HL-60 (cell line): ENCODE data around the gene ZNF865.
A peak's percentile ranks its signal among the peaks of the same experiment; 100 is the strongest.

Experiments
- DNase-seq, 2 experiments: peaks; one replicate each; pipeline ENCODE4 v3.0.0-alpha.2; 2010 to 2020; ENCODE audit warnings: low read depth in 1 of 2, low spot score in 1 of 2
- H3K27ac ChIP-seq: fragments of 250-450 bp; sonication (Bioruptor Pico); replicated peaks from 2 replicates; pipeline ENCODE4 v1.5.1; 2020; ENCODE audit warnings: mild to moderate bottlenecking, moderate library complexity
- H3K27me3 ChIP-seq: fragments of 250-450 bp; sonication (Bioruptor Pico); 2 replicates; pipeline ENCODE4 v1.5.1; 2021; ENCODE audit warnings: mild to moderate bottlenecking, moderate library complexity; ENCODE audit not compliant: insufficient read depth, poor library complexity, severe bottlenecking
- H3K4me3 ChIP-seq: replicated peaks from 2 replicates; pipeline ENCODE4 v1.5.1; 2011; ENCODE audit warnings: mild to moderate bottlenecking, control low read depth, low read length; ENCODE audit not compliant: insufficient read depth
- GABPA ChIP-seq: IDR thresholded peaks from 2 replicates; pipeline ENCODE4 v1.6.1; 2012; ENCODE audit warnings: low read depth
- POLR2AphosphoS5 ChIP-seq: IDR thresholded peaks from 2 replicates; pipeline ENCODE4 v1.6.1; 2012; ENCODE audit warnings: low read depth
- SPI1 ChIP-seq: IDR thresholded peaks from 2 replicates; pipeline ENCODE4 v1.6.1; 2012; ENCODE audit warnings: low read depth, mild to moderate bottlenecking, borderline replicate concordance
- TF ChIP-seq, protein P1 (sequence below): IDR thresholded peaks from 2 replicates; pipeline ENCODE4 v1.6.1; 2012; ENCODE audit warnings: low read depth; ENCODE audit not compliant: insufficient replicate concordance
- TF ChIP-seq, protein P2 (sequence below): IDR thresholded peaks from one replicate; pipeline ENCODE4 v1.5.1; 2011; ENCODE audit warnings: low read length, control low read depth, inconsistent platforms; ENCODE audit not compliant: insufficient read depth

Gene ZNF865

DNA sequence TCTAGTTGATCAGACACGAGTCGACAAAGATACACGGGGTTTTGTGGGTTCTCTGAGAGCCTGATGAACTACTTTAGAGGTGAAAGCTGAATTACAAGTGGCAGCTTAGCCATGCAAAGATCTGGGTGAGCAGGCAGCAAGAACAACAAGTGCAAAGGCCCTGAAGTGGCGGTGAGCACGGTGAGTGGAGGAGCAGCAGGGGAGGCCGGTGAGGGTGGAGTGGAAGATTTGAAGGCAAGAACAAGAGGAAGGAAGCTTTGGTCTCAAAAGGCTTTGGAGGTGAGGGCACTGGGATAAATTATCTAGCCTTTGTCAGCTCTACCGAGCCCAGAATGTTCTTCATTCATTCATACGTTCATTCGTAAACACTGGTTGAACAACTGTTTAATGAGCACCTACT, 1.4 kb downstream of the ZNF865 start:
- Histone ChIP-seq H3K27me3 (no peaks in the 10 kb centered on the region), H3K4me3 (peak overlapping the region; percentile 88), H3K27ac (peak overlapping the region; percentile 87)
- no peak for TF ChIP-seq SPI1
- TF ChIP-seq, protein P1, sequence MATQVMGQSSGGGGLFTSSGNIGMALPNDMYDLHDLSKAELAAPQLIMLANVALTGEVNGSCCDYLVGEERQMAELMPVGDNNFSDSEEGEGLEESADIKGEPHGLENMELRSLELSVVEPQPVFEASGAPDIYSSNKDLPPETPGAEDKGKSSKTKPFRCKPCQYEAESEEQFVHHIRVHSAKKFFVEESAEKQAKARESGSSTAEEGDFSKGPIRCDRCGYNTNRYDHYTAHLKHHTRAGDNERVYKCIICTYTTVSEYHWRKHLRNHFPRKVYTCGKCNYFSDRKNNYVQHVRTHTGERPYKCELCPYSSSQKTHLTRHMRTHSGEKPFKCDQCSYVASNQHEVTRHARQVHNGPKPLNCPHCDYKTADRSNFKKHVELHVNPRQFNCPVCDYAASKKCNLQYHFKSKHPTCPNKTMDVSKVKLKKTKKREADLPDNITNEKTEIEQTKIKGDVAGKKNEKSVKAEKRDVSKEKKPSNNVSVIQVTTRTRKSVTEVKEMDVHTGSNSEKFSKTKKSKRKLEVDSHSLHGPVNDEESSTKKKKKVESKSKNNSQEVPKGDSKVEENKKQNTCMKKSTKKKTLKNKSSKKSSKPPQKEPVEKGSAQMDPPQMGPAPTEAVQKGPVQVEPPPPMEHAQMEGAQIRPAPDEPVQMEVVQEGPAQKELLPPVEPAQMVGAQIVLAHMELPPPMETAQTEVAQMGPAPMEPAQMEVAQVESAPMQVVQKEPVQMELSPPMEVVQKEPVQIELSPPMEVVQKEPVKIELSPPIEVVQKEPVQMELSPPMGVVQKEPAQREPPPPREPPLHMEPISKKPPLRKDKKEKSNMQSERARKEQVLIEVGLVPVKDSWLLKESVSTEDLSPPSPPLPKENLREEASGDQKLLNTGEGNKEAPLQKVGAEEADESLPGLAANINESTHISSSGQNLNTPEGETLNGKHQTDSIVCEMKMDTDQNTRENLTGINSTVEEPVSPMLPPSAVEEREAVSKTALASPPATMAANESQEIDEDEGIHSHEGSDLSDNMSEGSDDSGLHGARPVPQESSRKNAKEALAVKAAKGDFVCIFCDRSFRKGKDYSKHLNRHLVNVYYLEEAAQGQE: no peak
- no peak for TF ChIP-seq POLR2AphosphoS5
- TF ChIP-seq GABPA: no peak
- TF ChIP-seq, protein P2, sequence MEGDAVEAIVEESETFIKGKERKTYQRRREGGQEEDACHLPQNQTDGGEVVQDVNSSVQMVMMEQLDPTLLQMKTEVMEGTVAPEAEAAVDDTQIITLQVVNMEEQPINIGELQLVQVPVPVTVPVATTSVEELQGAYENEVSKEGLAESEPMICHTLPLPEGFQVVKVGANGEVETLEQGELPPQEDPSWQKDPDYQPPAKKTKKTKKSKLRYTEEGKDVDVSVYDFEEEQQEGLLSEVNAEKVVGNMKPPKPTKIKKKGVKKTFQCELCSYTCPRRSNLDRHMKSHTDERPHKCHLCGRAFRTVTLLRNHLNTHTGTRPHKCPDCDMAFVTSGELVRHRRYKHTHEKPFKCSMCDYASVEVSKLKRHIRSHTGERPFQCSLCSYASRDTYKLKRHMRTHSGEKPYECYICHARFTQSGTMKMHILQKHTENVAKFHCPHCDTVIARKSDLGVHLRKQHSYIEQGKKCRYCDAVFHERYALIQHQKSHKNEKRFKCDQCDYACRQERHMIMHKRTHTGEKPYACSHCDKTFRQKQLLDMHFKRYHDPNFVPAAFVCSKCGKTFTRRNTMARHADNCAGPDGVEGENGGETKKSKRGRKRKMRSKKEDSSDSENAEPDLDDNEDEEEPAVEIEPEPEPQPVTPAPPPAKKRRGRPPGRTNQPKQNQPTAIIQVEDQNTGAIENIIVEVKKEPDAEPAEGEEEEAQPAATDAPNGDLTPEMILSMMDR: no peak
- no peak for DNase-seq

DNA sequence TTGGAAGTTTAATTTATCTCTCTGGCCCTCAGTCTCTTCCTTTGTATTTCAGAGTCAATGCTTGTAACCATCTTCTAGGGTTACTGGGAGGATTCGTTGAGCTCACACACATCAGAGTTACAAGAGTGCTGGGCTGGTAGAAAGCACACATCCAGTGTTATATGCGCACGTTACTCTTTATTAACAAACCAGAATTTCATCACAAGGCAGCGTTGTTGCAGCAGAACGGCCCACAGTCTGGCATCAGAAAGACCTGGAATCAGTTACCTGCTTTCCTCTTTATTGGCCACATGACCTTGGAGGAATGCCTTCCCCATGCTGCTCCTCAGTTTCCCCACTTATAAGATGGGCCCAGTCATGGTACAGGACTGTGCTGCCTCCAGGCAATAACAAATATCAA, 3.9 kb downstream of the ZNF865 start:
- peak in 1 of 2 experiments; percentile 57 for DNase-seq

DNA sequence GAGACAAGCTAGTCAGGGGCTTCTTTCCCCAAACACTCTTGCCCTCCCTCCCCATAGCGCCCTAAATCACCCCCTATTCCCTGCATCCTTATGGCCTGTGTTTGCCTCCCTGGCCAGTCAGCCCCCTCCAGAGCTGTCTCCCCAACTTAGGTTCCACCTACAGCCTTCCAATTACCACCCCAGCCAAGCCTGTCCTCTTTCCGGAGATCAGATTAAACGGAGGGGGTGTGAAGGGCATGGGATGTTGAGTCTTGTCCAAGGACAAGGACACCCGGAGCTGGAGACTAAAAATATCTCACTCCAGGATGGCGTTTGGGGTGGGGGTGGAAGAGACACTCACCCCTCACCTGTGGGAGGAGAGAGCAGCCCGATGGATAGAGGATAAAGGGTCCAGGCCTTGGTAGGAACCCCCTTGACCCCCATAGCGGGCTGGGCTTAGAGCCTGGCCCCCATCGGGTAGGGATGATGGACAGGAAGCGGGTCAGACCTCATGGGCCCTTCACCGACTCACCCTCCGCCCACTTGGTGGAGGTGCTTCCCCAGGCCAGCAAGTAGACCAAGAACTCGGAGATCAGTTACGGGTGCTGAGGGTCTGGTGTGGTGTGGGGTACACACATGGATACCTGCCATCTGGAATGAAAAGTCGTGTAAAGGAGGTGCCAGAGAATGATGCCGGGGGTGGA, 6.0 kb downstream of the ZNF865 start:
- no peak overlapping the region for H3K27ac ChIP-seq

More for the DNA sequence above, 3.9 kb downstream of the ZNF865 start:
- H3K27ac ChIP-seq: peak overlapping the region; percentile 45
- TF ChIP-seq, protein P1: no peak
- TF ChIP-seq GABPA (no peak), SPI1 (no peak), POLR2AphosphoS5 (no peak)
- TF ChIP-seq, protein P2: no peak
- H3K27me3 ChIP-seq: no peaks in the 10 kb centered on the region
- H3K4me3 ChIP-seq: no peak overlapping the region

More for the DNA sequence above, 6.0 kb downstream of the ZNF865 start:
- TF ChIP-seq, protein P2: no peak
- no peak for TF ChIP-seq POLR2AphosphoS5
- TF ChIP-seq, protein P1: no peak
- TF ChIP-seq GABPA: no peak
- Histone ChIP-seq H3K4me3 (no peak overlapping the region), H3K27me3 (no peaks in the 10 kb centered on the region)
- DNase-seq: no peak
